Activated T-cell treated with anti-CD3 and anti-CD28 coated beads, Interleukin-2, amount 50 U/mL, for 4 hours (primary cell): ENCODE results near the gene MCTP2. TPM values are rescaled to one million over a fixed set of nuclear protein-coding genes. Genes with fewer than 3 reads are reported as not detected.

Experiments used
- ATAC-seq, 2 donors: fragments of 200-7000 bp; cut with Tn5 transposase; one replicate each; pipeline ENCODE4 v1.10.0; 2021
- DNase-seq: peaks from one replicate; pipeline ENCODE4 v3.0.0-alpha.2; 2020
- H3K27me3 Mint-ChIP-seq: one replicate; pipeline ENCODE4 v1.8.0; 2021; ENCODE audit warnings: low read depth, mixed read lengths
- H3K36me3 Mint-ChIP-seq: one replicate; pipeline ENCODE4 v1.8.0; 2022; ENCODE audit warnings: mixed read lengths; ENCODE audit not compliant: insufficient read depth
- H3K4me1 Mint-ChIP-seq: one replicate; pipeline ENCODE4 v1.8.0; 2021; ENCODE audit warnings: low read depth, mixed read lengths
- H3K4me3 Mint-ChIP-seq: one replicate; pipeline ENCODE4 v1.8.0; 2021; ENCODE audit warnings: mild to moderate bottlenecking, moderate library complexity, mixed read lengths
- H3K9me3 Mint-ChIP-seq: one replicate; pipeline ENCODE4 v1.8.0; 2021; ENCODE audit warnings: mixed read lengths
- total RNA-seq, 3 donors: library from RNA; stranded (reverse); gene quantifications; one replicate each; pipeline ENCODE4 v1.2.1, GENCODE V29; 2021

MCTP2 gene
- total RNA-seq, 3 donors from 2014 or later: 9.5 to 18.1 (median 14.2) TPM

- Mint-ChIP-seq H3K4me1 (peaks cover 10% of the 10 kb centered on the region), H3K4me3 (no peak overlapping the region), H3K27me3 (no peaks in the 10 kb centered on the region), H3K36me3 (peaks cover 29% of the 10 kb centered on the region), H3K9me3 (no peaks in the 10 kb centered on the region)
- ATAC-seq: no peak
- DNase-seq: no peak
Measured at GRCh38 chr15:94383041-94383440, 151.7 kb downstream of the MCTP2 start.

- H3K36me3 Mint-ChIP-seq: peaks cover 28% of the 10 kb centered on the region
- peaks cover 10% of the 10 kb centered on the region for H3K4me1 Mint-ChIP-seq
- ATAC-seq (no peak), DNase-seq (no peak)
- no peak overlapping the region for H3K4me3 Mint-ChIP-seq
- H3K27me3 Mint-ChIP-seq: no peaks in the 10 kb centered on the region
- no peaks in the 10 kb centered on the region for H3K9me3 Mint-ChIP-seq
Measured at GRCh38 chr15:94383706-94384105, 152.3 kb downstream of the MCTP2 start.

- H3K9me3 Mint-ChIP-seq: no peaks in the 10 kb centered on the region
- no peaks in the 10 kb centered on the region for H3K27me3 Mint-ChIP-seq
- peaks cover 10% of the 10 kb centered on the region for H3K4me1 Mint-ChIP-seq
- no peak overlapping the region for H3K4me3 Mint-ChIP-seq
- no peak for ATAC-seq
- H3K36me3 Mint-ChIP-seq: peaks cover 30% of the 10 kb centered on the region
- DNase-seq: no peak
Measured at GRCh38 chr15:94385441-94385840, 154.1 kb downstream of the MCTP2 start.

- Mint-ChIP-seq H3K4me1 (peaks cover 10% of the 10 kb centered on the region), H3K9me3 (no peaks in the 10 kb centered on the region), H3K4me3 (no peak overlapping the region), H3K27me3 (no peaks in the 10 kb centered on the region), H3K36me3 (peaks cover 31% of the 10 kb centered on the region)
- no peak for DNase-seq
- ATAC-seq: no peak
Measured at GRCh38 chr15:94386351-94386750, 155.0 kb downstream of the MCTP2 start.

GRCh38 chr15:94387442-94387841 lies 156.1 kb downstream of the MCTP2 start:
- peaks cover 10% of the 10 kb centered on the region for H3K4me1 Mint-ChIP-seq
- H3K4me3 Mint-ChIP-seq: no peak overlapping the region
- no peak for ATAC-seq
- H3K9me3 Mint-ChIP-seq: no peaks in the 10 kb centered on the region
- H3K27me3 Mint-ChIP-seq: no peaks in the 10 kb centered on the region
- no peak for DNase-seq
- peaks cover 31% of the 10 kb centered on the region for H3K36me3 Mint-ChIP-seq

- no peak for ATAC-seq
- peaks cover 10% of the 10 kb centered on the region for H3K4me1 Mint-ChIP-seq
- DNase-seq: no peak
- no peak overlapping the region for H3K4me3 Mint-ChIP-seq
- peaks cover 28% of the 10 kb centered on the region for H3K36me3 Mint-ChIP-seq
- no peaks in the 10 kb centered on the region for H3K27me3 Mint-ChIP-seq
- H3K9me3 Mint-ChIP-seq: no peaks in the 10 kb centered on the region
Measured at GRCh38 chr15:94387849-94388441, 156.6 kb downstream of the MCTP2 start.

- ATAC-seq (no peak), DNase-seq (no peak)
- Mint-ChIP-seq H3K27me3 (no peaks in the 10 kb centered on the region), H3K4me3 (no peak overlapping the region), H3K36me3 (peaks cover 22% of the 10 kb centered on the region), H3K4me1 (no peaks in the 10 kb centered on the region), H3K9me3 (no peaks in the 10 kb centered on the region)
Measured at GRCh38 chr15:94395640-94396039, 164.3 kb downstream of the MCTP2 start.

- ATAC-seq: no peak
- H3K27me3 Mint-ChIP-seq: no peaks in the 10 kb centered on the region
Measured at GRCh38 chr15:94397337-94397736, 166.0 kb downstream of the MCTP2 start.

GRCh38 chr15:94398001-94398400 lies 166.6 kb downstream of the MCTP2 start:
- H3K4me1 Mint-ChIP-seq: no peaks in the 10 kb centered on the region
- no peak for DNase-seq
- peaks cover 27% of the 10 kb centered on the region for H3K36me3 Mint-ChIP-seq

More at GRCh38 chr15:94397337-94397736, 166.0 kb downstream of the MCTP2 start:
- Mint-ChIP-seq H3K36me3 (peaks cover 22% of the 10 kb centered on the region), H3K9me3 (no peaks in the 10 kb centered on the region), H3K4me1 (no peaks in the 10 kb centered on the region), H3K4me3 (no peak overlapping the region)
- no peak for DNase-seq

GRCh38 chr15:94400526-94401298 lies 169.4 kb downstream of the MCTP2 start:
- no peaks in the 10 kb centered on the region for H3K4me1 Mint-ChIP-seq
- no peaks in the 10 kb centered on the region for H3K27me3 Mint-ChIP-seq
- ATAC-seq: no peak
- no peak for DNase-seq
- no peak overlapping the region for H3K4me3 Mint-ChIP-seq
- no peaks in the 10 kb centered on the region for H3K9me3 Mint-ChIP-seq
- H3K36me3 Mint-ChIP-seq: peaks cover 39% of the 10 kb centered on the region

More at GRCh38 chr15:94398001-94398400, 166.6 kb downstream of the MCTP2 start:
- ATAC-seq: no peak
- Mint-ChIP-seq H3K9me3 (no peaks in the 10 kb centered on the region), H3K4me3 (no peak overlapping the region), H3K27me3 (no peaks in the 10 kb centered on the region)

- Mint-ChIP-seq H3K27me3 (no peaks in the 10 kb centered on the region), H3K9me3 (no peaks in the 10 kb centered on the region), H3K4me1 (no peaks in the 10 kb centered on the region), H3K4me3 (no peak overlapping the region), H3K36me3 (peaks cover 37% of the 10 kb centered on the region)
- ATAC-seq (no peak), DNase-seq (no peak)
Measured at GRCh38 chr15:94403331-94403730, 172.0 kb downstream of the MCTP2 start.

- Mint-ChIP-seq H3K4me3 (no peak overlapping the region), H3K27me3 (no peaks in the 10 kb centered on the region), H3K9me3 (no peaks in the 10 kb centered on the region), H3K4me1 (no peaks in the 10 kb centered on the region), H3K36me3 (peaks cover 28% of the 10 kb centered on the region)
- DNase-seq (no peak), ATAC-seq (no peak)
Measured at GRCh38 chr15:94404733-94405283, 173.4 kb downstream of the MCTP2 start.

- no peaks in the 10 kb centered on the region for H3K4me1 Mint-ChIP-seq
- H3K27me3 Mint-ChIP-seq: no peaks in the 10 kb centered on the region
- DNase-seq (no peak), ATAC-seq (no peak)
- peaks cover 16% of the 10 kb centered on the region for H3K36me3 Mint-ChIP-seq
- H3K4me3 Mint-ChIP-seq: no peak overlapping the region
- no peaks in the 10 kb centered on the region for H3K9me3 Mint-ChIP-seq
Measured at GRCh38 chr15:94411285-94411684, 179.9 kb downstream of the MCTP2 start.

GRCh38 chr15:94411846-94412245 lies 180.5 kb downstream of the MCTP2 start:
- Mint-ChIP-seq H3K27me3 (no peaks in the 10 kb centered on the region), H3K9me3 (no peaks in the 10 kb centered on the region), H3K4me1 (no peaks in the 10 kb centered on the region), H3K36me3 (peaks cover 16% of the 10 kb centered on the region), H3K4me3 (no peak overlapping the region)
- ATAC-seq (no peak), DNase-seq (no peak)
